HepG2 (cell line): Measurements from ENCODE around the gene AUH. TPM values are rescaled to one million over a fixed set of nuclear protein-coding genes. Genes with fewer than 3 reads are reported as not detected.

Experiments
- ARNTL ChIP-seq: sonication (generic); formaldehyde crosslinking; IDR thresholded peaks from 2 replicates; pipeline ENCODE4 v1.4.0; 2020; ENCODE audit warnings: mild to moderate bottlenecking, missing genetic modification reagents
- CCDC6 ChIP-seq: sonication (generic); formaldehyde crosslinking; IDR thresholded peaks from 2 replicates; pipeline ENCODE4 v1.8.1; 2022; ENCODE audit warnings: mild to moderate bottlenecking, missing genetic modification reagents, moderate library complexity
- DNMT3B ChIP-seq: conservative IDR thresholded peaks from 2 replicates; pipeline ENCODE4 v1.6.1; 2016; ENCODE audit warnings: missing biosample characterization, control low read depth
- ELF1 ChIP-seq: sonication (generic); formaldehyde crosslinking; IDR thresholded peaks from 2 replicates; pipeline ENCODE4 v1.4.0; 2020; ENCODE audit warnings: missing genetic modification reagents
- FOSL2 ChIP-seq: sonication (generic); formaldehyde crosslinking; IDR thresholded peaks from 2 replicates; pipeline ENCODE4 v1.4.0; 2020; ENCODE audit warnings: missing genetic modification reagents
- FOXO1 ChIP-seq: sonication (generic); formaldehyde crosslinking; IDR thresholded peaks from 2 replicates; pipeline ENCODE4 v1.4.0; 2020; ENCODE audit warnings: missing genetic modification reagents
- HDAC2 ChIP-seq: sonication (generic); formaldehyde crosslinking; IDR thresholded peaks from 2 replicates; pipeline ENCODE4 v1.4.0; 2020; ENCODE audit warnings: missing genetic modification reagents
- HNF4A ChIP-seq: sonication (generic); formaldehyde crosslinking; IDR thresholded peaks from 2 replicates; pipeline ENCODE4 v1.4.0; 2020; ENCODE audit warnings: missing genetic modification reagents
- IRF9 ChIP-seq: sonication (generic); formaldehyde crosslinking; IDR thresholded peaks from 2 replicates; pipeline ENCODE4 v1.8.0; 2022; ENCODE audit warnings: missing genetic modification reagents, mild to moderate bottlenecking, borderline replicate concordance
- ISL2 ChIP-seq: sonication (generic); formaldehyde crosslinking; IDR thresholded peaks from 2 replicates; pipeline ENCODE4 v1.5.0; 2020; ENCODE audit warnings: missing genetic modification reagents
- SMYD3 ChIP-seq: sonication (generic); formaldehyde crosslinking; IDR thresholded peaks from 2 replicates; pipeline ENCODE4 v1.8.1; 2023; ENCODE audit warnings: mild to moderate bottlenecking, missing genetic modification reagents
- THRA ChIP-seq: sonication (generic); formaldehyde crosslinking; IDR thresholded peaks from 2 replicates; pipeline ENCODE4 v1.4.0; 2020; ENCODE audit warnings: missing genetic modification reagents, borderline replicate concordance
- TMF1 ChIP-seq: sonication (generic); formaldehyde crosslinking; IDR thresholded peaks from 2 replicates; pipeline ENCODE4 v1.8.1; 2022; ENCODE audit warnings: low read depth, missing genetic modification reagents
- XRCC5 ChIP-seq: fragments of 200-400 bp; formaldehyde crosslinking; optimal IDR thresholded peaks from 2 replicates; pipeline ENCODE3; 2017; ENCODE audit warnings: mild to moderate bottlenecking, low read length
- YEATS4 ChIP-seq: sonication (generic); formaldehyde crosslinking; IDR thresholded peaks from 2 replicates; pipeline ENCODE4 v1.4.0; 2020; ENCODE audit warnings: missing genetic modification reagents, borderline replicate concordance
- ZBTB1 ChIP-seq: sonication (generic); formaldehyde crosslinking; IDR thresholded peaks from 2 replicates; pipeline ENCODE4 v1.4.0; 2020; ENCODE audit warnings: missing genetic modification reagents, borderline replicate concordance
- ZBTB49 ChIP-seq: sonication (generic); formaldehyde crosslinking; IDR thresholded peaks from 2 replicates; pipeline ENCODE4 v1.4.0; 2020; ENCODE audit warnings: missing genetic modification reagents, borderline replicate concordance
- ZFP37 ChIP-seq: sonication (generic); formaldehyde crosslinking; IDR thresholded peaks from 2 replicates; pipeline ENCODE4 v1.4.0; 2020; ENCODE audit warnings: missing genetic modification reagents, borderline replicate concordance
- ZNF773 ChIP-seq: sonication (generic); formaldehyde crosslinking; IDR thresholded peaks from 2 replicates; pipeline ENCODE4 v1.4.0; 2020; ENCODE audit warnings: missing genetic modification reagents, borderline replicate concordance
- ZNF816 ChIP-seq: sonication (generic); formaldehyde crosslinking; IDR thresholded peaks from 2 replicates; pipeline ENCODE4 v1.8.0; 2022; ENCODE audit warnings: missing genetic modification reagents, mild to moderate bottlenecking, borderline replicate concordance
- polyA plus RNA-seq, 8 experiments: library from polyadenylated mRNA; depleted of rRNA in 3 of 8; stranded (reverse) in 7 of 8; unstranded in 1 of 8; fragments of >200 nt; fragmentation: Illumina TruSeq in 4 of 8; extraction: Trizol in 4 of 8; gene quantifications; 2 replicates each; pipeline versions ENCODE4 v1.2.1 to v1.2.3, GENCODE V29; 2011 to 2016; ENCODE audit warnings: low read depth in 4 of 8, missing spikeins in 1 of 8, mixed read lengths in 1 of 8; ENCODE audit not compliant: insufficient read depth in 1 of 8
- total RNA-seq, 5 experiments: library from RNA; depleted of rRNA; stranded (reverse); fragments of >200 nt; fragmentation: Illumina TruSeq; extraction: Trizol; gene quantifications; 2 replicates each; pipeline ENCODE4 v1.2.3, GENCODE V29; 2016; ENCODE audit warnings: low read depth in 1 of 5
- TF ChIP-seq, protein P1 (sequence below): sonication (generic); formaldehyde crosslinking; IDR thresholded peaks from 2 replicates; pipeline ENCODE4 v1.5.1; 2020; ENCODE audit warnings: missing genetic modification reagents, mild to moderate bottlenecking, borderline replicate concordance
- TF ChIP-seq, protein P2 (sequence below): sonication (generic); formaldehyde crosslinking; IDR thresholded peaks from 2 replicates; pipeline ENCODE4 v1.5.1; 2020; ENCODE audit warnings: missing genetic modification reagents, mild to moderate bottlenecking, borderline replicate concordance

AUH gene
- total and polyA plus RNA-seq, 2 of the 13 experiments (the other 11 are each of a cell fraction or from before 2014, with no cell fraction given) = 25.8 to 31.9 TPM

GRCh38 chr9:91197232-91198181 lies 164.2 kb downstream of the AUH start (continued):
- TF ChIP-seq ZBTB49 (peak; percentile 83; the same call in 1 of the 2 replicates), ZNF773 (no peak), ARNTL (CRISPR knock-in tag) (peak; percentile 100), THRA (CRISPR knock-in tag) (peak; percentile 98), YEATS4 (peak; percentile 81; the same call in 1 of the 2 replicates), DNMT3B (CRISPR knock-in tag) (peak; percentile 56; the same call in 1 of the 2 replicates), TMF1 (no peak), IRF9 (CRISPR knock-in tag) (peak; percentile 61; the same call in 1 of the 2 replicates), ISL2 (CRISPR knock-in tag) (peak; percentile 96), XRCC5 (peak; percentile 58), FOSL2 (peak; percentile 100), HDAC2 (CRISPR knock-in tag) (peak; percentile 96), CCDC6 (CRISPR knock-in tag) (peak; percentile 71), ZFP37 (no peak), ZNF816 (CRISPR knock-in tag) (peak; percentile 92), ZBTB1 (CRISPR knock-in tag) (no peak), HNF4A (CRISPR knock-in tag) (peak; percentile 100), FOXO1 (CRISPR knock-in tag) (peak; percentile 100), ELF1 (peak; percentile 44; the same call in 1 of the 2 replicates), SMYD3 (0 out of 2 replicates have a peak, but pooled peaks have one; percentile 50)
- TF ChIP-seq, protein P1, sequence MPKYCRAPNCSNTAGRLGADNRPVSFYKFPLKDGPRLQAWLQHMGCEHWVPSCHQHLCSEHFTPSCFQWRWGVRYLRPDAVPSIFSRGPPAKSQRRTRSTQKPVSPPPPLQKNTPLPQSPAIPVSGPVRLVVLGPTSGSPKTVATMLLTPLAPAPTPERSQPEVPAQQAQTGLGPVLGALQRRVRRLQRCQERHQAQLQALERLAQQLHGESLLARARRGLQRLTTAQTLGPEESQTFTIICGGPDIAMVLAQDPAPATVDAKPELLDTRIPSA = peak; percentile 74; the same call in 1 of the 2 replicates
- TF ChIP-seq, protein P2, sequence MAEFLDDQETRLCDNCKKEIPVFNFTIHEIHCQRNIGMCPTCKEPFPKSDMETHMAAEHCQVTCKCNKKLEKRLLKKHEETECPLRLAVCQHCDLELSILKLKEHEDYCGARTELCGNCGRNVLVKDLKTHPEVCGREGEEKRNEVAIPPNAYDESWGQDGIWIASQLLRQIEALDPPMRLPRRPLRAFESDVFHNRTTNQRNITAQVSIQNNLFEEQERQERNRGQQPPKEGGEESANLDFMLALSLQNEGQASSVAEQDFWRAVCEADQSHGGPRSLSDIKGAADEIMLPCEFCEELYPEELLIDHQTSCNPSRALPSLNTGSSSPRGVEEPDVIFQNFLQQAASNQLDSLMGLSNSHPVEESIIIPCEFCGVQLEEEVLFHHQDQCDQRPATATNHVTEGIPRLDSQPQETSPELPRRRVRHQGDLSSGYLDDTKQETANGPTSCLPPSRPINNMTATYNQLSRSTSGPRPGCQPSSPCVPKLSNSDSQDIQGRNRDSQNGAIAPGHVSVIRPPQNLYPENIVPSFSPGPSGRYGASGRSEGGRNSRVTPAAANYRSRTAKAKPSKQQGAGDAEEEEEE (CRISPR knock-in tag) = peak; percentile 74; the same call in 1 of the 2 replicates
